Fibroblast of villous mesenchyme (primary cell): ENCODE data around the gene TAS1R2. TPM values are rescaled to one million over a fixed set of nuclear protein-coding genes. Genes with fewer than 3 reads are reported as not detected.

Experiments
- DNase-seq: peaks from one replicate; pipeline ENCODE4 v3.0.0-alpha.2; 2010; ENCODE audit warnings: low read depth
- H3K4me3 ChIP-seq: 2 replicates; pipeline ENCODE4 v1.5.1; 2011; ENCODE audit warnings: low read depth, mild to moderate bottlenecking, low read length
- CTCF ChIP-seq: IDR thresholded peaks from 2 replicates; pipeline ENCODE4 v1.5.1; 2012; ENCODE audit warnings: low read depth, mild to moderate bottlenecking, low read length; ENCODE audit not compliant: insufficient read depth
- small RNA-seq: library from RNA; depleted of rRNA; stranded (forward); fragments of <200 nt; gene quantifications from one replicate; pipeline ENCODE3, GENCODE V24; 2012
- total RNA-seq: library from RNA; depleted of rRNA; stranded (reverse); fragments of >200 nt; gene quantifications from 2 replicates; pipeline ENCODE4 v1.2.3, GENCODE V29; 2012

The TAS1R2 gene
- total RNA-seq, 1 donor: not detected

GRCh38 chr1:18792747-18793146 lies 66.7 kb downstream of the TAS1R2 start:
- no peak for TF ChIP-seq CTCF
- DNase-seq: no peak
- H3K4me3 ChIP-seq: no peak overlapping the region

Small RNA genes lying within 50 kb of the gene (small RNA-seq; reads per million reads assigned to genes)
- gene MIR1290 (not detected), gene MIR4695 (not detected)

Other genes with a start within 250 kb of the TAS1R2 start
- not detected in 2 replicates for gene PAX7, start 228.8 kb downstream of the TAS1R2 start, total RNA-seq
- 13.0 and 13.5 TPM in 2 replicates for gene ALDH4A1, start 42.9 kb upstream of the TAS1R2 start, total RNA-seq
- gene IFFO2, start 97.0 kb upstream of the TAS1R2 start, total RNA-seq: 11.2 and 15.5 TPM in 2 replicates